Type B pancreatic cell (in vitro differentiated cells): ENCODE measurements around the gene USP37. TPM values are rescaled to one million over a fixed set of nuclear protein-coding genes. Genes with fewer than 3 reads are reported as not detected.

Experiments
- DNase-seq: peaks from one replicate; pipeline ENCODE4 v3.0.0; 2021; ENCODE audit warnings: mixed read lengths; ENCODE audit not compliant: unreplicated experiment; ENCODE audit errors: extremely low spot score
- H3K27ac Mint-ChIP-seq: 2 replicates; pipeline ENCODE4 v1.8.0; 2021; ENCODE audit warnings: mild to moderate bottlenecking, mixed read lengths
- H3K27me3 Mint-ChIP-seq: 2 replicates; pipeline ENCODE4 v1.8.0; 2021; ENCODE audit warnings: mixed read lengths
- H3K36me3 Mint-ChIP-seq: 2 replicates; pipeline ENCODE4 v1.8.0; 2021; ENCODE audit warnings: mixed read lengths
- H3K4me1 Mint-ChIP-seq: one replicate; pipeline ENCODE4 v1.8.0; 2021; ENCODE audit warnings: mixed read lengths; ENCODE audit not compliant: unreplicated experiment
- H3K4me3 Mint-ChIP-seq: 2 replicates; pipeline ENCODE4 v1.8.0; 2021; ENCODE audit warnings: mild to moderate bottlenecking, mixed read lengths
- H3K9me3 Mint-ChIP-seq: 2 replicates; pipeline ENCODE4 v1.8.0; 2021; ENCODE audit warnings: mixed read lengths
- total RNA-seq: library from RNA; stranded (reverse); gene quantifications from 2 replicates; pipeline ENCODE4 v1.2.1, GENCODE V29; 2021; ENCODE audit warnings: low replicate concordance
- TF ChIP-seq, protein P1 (sequence below): fragments of 200-600 bp; sonication (generic); conservative IDR thresholded peaks from 2 replicates; pipeline ENCODE4 v1.5.0; 2021; ENCODE audit warnings: antibody characterized with exemption, mild to moderate bottlenecking

Gene USP37
- total RNA-seq, 1 donor from 2014 or later = 22.9 TPM

DNA sequence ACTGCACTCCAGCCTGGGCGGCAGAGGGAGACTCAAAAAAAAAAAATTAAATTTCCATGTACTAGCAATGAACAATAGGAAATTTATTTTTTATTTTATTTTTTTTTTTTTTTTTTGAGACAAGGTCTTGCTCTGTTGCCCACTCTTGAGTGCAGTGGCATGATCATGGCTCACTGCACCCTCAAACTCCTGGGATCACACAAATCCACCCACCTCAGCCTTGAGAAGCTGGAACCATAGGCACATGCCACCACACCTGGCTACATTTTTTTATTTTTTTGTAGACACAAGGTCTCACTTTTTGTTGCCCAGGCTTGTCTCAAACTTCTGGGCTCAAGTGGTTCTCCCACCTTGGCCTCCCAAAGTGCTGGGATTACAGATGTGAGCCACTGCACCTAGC lies 17.4 kb upstream of the USP37 start:
- Mint-ChIP-seq H3K9me3 (no peaks in the 10 kb centered on the region), H3K27ac (no peak overlapping the region), H3K27me3 (no peaks in the 10 kb centered on the region), H3K4me1 (no peaks in the 10 kb centered on the region), H3K4me3 (no peak overlapping the region), H3K36me3 (peaks cover 29% of the 10 kb centered on the region)
- no peak for DNase-seq
- TF ChIP-seq, protein P1, sequence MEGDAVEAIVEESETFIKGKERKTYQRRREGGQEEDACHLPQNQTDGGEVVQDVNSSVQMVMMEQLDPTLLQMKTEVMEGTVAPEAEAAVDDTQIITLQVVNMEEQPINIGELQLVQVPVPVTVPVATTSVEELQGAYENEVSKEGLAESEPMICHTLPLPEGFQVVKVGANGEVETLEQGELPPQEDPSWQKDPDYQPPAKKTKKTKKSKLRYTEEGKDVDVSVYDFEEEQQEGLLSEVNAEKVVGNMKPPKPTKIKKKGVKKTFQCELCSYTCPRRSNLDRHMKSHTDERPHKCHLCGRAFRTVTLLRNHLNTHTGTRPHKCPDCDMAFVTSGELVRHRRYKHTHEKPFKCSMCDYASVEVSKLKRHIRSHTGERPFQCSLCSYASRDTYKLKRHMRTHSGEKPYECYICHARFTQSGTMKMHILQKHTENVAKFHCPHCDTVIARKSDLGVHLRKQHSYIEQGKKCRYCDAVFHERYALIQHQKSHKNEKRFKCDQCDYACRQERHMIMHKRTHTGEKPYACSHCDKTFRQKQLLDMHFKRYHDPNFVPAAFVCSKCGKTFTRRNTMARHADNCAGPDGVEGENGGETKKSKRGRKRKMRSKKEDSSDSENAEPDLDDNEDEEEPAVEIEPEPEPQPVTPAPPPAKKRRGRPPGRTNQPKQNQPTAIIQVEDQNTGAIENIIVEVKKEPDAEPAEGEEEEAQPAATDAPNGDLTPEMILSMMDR = no peak

DNA sequence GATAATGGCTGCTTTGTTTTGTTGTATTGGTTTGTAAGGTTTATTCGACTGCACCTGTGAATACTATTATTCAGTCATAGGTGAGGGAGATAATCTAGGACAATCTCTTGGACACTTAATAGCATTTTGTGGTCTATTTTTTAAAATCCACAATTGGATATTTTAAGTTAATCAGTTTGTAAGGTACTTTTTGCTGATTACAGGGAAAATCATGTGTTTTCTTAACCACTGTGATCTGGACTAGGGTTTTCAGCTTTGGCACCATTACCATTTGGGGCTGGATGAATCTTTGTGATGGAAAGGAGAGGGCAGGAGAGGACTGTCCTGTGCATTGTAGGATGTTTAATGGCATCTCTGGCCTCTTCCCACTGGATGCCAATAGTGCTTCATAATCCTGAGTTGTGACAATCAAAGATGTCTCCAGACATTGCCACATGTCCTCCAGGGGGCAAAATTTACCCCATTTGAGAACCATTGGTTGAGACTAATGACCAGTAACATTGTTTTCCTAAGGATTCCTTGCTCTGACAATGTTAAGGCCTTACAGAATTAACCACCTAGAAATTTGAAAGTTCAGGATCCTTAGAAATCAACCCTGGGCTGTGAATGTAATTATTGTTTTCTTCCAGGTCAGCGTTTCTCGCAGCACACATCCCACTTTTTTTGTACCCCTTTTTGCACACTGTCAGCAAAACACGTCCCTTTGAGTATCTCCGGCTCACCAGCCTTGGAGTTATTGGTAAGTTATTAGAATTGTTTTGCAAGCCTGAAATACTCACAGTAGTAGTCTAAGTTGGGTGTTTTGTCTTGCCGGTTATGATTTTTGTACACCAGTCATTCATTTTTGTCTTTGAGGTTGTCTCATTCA lies 16.1 kb upstream of the USP37 start:
- Mint-ChIP-seq H3K9me3 (no peaks in the 10 kb centered on the region), H3K4me3 (no peak overlapping the region), H3K27ac (no peak overlapping the region), H3K27me3 (no peaks in the 10 kb centered on the region), H3K4me1 (no peaks in the 10 kb centered on the region), H3K36me3 (peaks cover 23% of the 10 kb centered on the region)
- no peak for DNase-seq
- TF ChIP-seq, protein P1 = no peak

DNA sequence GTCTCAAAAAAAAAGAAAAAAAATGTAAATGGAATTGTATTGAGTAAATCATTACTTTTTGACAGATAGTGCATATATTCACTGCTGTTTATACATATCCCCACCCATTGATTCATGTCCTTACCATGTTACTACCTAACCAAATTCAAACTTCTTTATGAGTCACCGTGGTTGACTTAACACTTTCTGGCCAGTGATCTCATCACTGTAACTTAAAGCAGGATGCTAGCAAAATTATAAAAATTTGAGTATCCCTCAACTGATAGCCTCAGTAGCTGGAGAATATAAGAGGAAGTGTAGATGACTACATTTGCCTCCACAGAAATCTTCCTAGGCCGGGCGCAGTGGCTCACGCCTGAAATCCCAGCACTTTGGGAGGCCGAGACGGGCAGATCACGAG lies 13.9 kb upstream of the USP37 start:
- no peak overlapping the region for H3K27ac Mint-ChIP-seq
- no peak for DNase-seq
- H3K36me3 Mint-ChIP-seq = peaks cover 20% of the 10 kb centered on the region
- no peak overlapping the region for H3K4me3 Mint-ChIP-seq
- no peaks in the 10 kb centered on the region for H3K27me3 Mint-ChIP-seq
- peaks cover 5% of the 10 kb centered on the region for H3K4me1 Mint-ChIP-seq
- TF ChIP-seq, protein P1 = no peak
- no peaks in the 10 kb centered on the region for H3K9me3 Mint-ChIP-seq

DNA sequence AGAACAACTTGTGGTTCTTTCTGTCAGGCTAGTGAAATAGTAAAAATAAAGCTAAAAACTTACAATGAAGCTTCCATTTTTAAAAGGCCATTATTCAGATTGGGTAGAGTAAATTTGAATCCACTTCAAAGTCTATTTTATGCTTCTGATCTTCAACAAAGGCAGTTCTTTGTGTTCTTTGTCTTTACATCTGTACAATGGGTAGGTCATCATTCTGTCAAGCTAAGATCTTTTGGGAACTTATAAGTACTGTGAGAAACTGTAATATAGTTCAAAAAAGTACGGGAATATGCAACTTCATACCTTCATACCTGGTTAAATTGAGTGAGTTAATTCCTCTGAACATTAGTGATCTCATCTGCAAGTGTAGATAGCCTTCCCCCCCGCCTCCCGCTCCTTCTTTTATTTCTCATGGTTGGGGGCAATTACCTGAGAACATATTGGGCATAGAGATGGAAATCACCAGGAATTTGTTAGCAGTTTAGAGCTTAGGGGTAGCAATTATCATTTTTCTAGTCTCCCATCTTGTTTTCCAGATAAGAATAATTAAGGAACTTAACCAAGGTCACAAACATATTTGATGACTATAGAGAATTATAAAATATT lies 10.2 kb upstream of the USP37 start:
- DNase-seq = no peak
- H3K9me3 Mint-ChIP-seq = no peaks in the 10 kb centered on the region
- TF ChIP-seq, protein P1 = no peak
- H3K27ac Mint-ChIP-seq = no peak overlapping the region
- H3K36me3 Mint-ChIP-seq = peaks cover 8% of the 10 kb centered on the region
- no peak overlapping the region for H3K4me3 Mint-ChIP-seq
- no peaks in the 10 kb centered on the region for H3K27me3 Mint-ChIP-seq
- peaks cover 5% of the 10 kb centered on the region for H3K4me1 Mint-ChIP-seq

DNA sequence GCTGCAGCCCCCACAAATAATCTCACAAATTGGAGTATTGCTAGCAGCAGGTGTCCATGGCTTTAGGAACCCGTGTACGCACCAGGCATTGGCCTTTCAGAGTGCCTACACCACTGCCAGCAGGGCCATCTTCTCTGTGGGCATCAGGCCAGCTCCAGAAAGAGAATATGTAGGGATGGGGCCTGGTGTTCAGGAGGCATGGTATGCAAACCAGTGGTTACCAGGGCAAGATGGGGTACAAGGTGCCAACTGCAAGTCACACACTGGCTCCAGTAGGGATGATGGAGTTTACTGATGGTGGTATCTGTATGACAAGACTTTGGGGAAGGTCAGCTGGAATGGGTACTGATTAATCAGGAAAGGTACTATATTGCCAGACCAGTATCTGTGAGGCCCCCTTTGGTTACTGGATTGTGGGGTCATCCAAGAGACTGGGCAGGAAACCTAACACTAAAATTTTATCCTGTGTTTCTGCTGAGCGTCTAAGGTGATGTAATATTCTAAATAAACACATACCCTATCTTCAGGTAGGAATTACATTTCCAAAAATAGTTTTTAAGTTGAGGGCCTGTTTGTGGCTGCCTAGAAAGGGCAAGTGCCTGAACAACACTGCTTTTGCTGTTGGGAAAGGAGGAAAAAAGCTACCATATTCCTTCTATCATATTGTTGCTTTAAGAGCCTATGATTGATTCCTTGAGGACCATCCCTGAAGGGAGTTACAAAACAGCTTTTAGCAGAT lies 9.5 kb upstream of the USP37 start:
- Mint-ChIP-seq H3K9me3 (no peaks in the 10 kb centered on the region), H3K4me1 (peaks cover 5% of the 10 kb centered on the region), H3K27ac (peak overlapping the region; percentile 16), H3K4me3 (no peak overlapping the region), H3K27me3 (no peaks in the 10 kb centered on the region), H3K36me3 (peaks cover 2% of the 10 kb centered on the region)
- TF ChIP-seq, protein P1 = no peak
- DNase-seq = no peak
